HG03575 (cell line): Measurements from ENCODE around the gene ZNF195.
A peak's percentile ranks its signal among the peaks of the same experiment; 100 is the strongest.
"Not testable (repeated sequence)": the region's sequence is repeated elsewhere in the genome, so short reads cannot be mapped to it uniquely, and the experiment has no call there.

Experiments
- ATAC-seq: cut with Tn5 transposase; IDR thresholded peaks from one replicate; pipeline ENCODE4 v1.9.1; 2021; ENCODE audit not compliant: unreplicated experiment, insufficient number of reproducible peaks, low FRiP score; ENCODE audit errors: extremely low read depth

The ZNF195 gene

DNA sequence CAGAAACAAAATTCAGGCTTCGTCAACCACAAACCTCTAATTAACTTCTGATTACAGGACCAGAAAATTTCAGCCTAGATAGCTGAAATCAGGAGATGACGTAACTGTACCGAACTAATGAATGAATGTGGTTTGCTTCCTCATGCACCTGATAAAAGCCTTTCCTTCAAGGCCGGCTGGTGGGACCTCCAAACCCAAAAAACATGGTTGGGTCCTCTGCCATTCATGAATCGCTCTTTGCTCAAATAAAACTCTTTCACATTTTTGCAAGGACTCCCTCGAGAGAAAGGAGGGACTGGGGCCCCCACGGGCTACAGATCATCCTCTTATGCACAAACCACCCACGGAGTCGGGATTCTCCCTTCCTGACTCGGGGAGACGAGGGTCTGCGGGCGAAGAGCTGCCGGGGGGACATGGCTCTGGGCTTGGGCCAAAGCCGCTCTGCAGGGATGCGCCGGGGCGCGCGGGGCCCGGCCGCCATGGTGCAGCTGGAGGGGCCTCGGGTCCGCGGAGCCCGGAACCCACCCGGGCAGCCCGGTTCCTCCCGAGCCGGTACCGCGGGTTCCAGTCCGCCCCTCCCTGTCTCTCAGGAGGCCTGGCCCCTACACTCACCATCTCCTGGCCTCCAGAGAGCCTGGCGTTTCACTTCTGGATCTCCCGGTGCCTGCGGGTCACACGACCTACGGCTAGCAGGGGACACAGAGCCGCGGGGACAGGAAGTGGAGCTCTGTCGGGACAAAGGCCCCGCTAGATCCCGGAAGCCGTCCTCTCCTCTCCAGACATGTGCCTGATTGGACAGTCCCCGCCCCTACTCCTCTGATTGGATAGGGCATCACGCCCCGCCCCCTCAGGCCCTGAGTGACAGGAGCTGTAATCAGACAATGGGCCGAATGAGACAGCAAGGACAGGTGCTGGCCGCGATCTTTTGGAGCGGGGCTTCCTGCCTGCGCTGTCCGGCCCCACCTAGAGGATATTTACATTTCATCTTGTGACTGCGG lies at the start of gene ZNF195:
ZNF195 (minus strand) TSS at position 721 of the 998 bp plus-strand sequence; CDS start at position 615, 106 bp downstream.
- ATAC-seq = peak; percentile 95

DNA sequence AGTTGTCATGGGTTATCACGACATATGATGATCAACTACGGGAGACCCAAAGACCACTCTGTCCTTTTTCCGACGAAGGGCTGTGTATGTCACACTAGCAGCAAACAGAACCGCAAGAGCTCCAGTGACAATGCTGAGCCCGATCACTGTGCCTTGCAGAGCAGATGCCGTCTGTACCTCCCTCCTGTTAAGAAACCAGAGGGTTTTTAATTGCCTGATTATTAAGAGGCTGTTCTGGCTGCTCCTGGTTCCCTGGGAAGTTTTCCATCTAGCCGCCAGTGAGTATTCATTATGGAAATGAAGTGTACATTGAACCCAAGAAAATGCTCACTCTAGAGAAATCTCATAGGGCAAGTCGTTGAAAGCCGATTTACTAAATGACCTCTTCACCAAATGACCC lies 49.1 kb upstream of the ZNF195 start:
- not testable (repeated sequence) for ATAC-seq

- ATAC-seq = not testable (repeated sequence)
Measured at GRCh38 chr11:3426541-3426940, 47.6 kb upstream of the ZNF195 start.

GRCh38 chr11:3423928-3424327 lies 45.0 kb upstream of the ZNF195 start:
- ATAC-seq = not testable (repeated sequence)

DNA sequence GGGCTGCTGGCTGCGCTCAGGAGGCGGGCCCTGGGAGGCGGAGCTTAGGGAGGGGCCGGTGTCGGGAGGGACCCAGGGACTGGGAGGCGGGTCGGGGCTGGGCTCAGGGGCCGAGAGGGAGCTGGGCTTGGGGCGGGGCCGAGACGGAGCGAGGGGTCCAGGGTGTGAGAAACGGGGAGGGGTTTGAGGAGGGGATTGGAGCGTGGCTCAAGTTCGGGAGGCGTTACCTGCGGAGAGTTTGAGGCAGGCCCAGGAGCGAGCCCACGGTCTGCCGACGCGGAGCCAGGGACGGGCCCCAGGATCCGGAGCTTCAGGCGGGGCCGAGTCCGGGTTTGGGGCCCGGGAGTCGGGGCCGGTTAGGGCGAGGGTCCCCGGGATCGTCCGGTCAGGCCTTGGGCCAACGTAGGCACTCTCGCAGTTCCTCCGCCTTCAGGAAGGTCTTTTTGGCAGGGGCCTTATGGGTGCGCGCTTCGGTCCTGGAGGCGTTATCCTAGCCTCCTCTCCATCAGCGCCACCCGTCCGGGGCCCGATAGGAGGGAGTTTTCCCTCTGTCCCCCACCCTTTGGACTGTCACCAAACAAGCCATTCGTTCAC lies 44.3 kb upstream of the ZNF195 start:
- not testable (repeated sequence) for ATAC-seq

GRCh38 chr11:3422380-3423137 lies 43.6 kb upstream of the ZNF195 start:
- ATAC-seq = not testable (repeated sequence)

- ATAC-seq = not testable (repeated sequence)
Measured at GRCh38 chr11:3421608-3422379, 42.8 kb upstream of the ZNF195 start.

DNA sequence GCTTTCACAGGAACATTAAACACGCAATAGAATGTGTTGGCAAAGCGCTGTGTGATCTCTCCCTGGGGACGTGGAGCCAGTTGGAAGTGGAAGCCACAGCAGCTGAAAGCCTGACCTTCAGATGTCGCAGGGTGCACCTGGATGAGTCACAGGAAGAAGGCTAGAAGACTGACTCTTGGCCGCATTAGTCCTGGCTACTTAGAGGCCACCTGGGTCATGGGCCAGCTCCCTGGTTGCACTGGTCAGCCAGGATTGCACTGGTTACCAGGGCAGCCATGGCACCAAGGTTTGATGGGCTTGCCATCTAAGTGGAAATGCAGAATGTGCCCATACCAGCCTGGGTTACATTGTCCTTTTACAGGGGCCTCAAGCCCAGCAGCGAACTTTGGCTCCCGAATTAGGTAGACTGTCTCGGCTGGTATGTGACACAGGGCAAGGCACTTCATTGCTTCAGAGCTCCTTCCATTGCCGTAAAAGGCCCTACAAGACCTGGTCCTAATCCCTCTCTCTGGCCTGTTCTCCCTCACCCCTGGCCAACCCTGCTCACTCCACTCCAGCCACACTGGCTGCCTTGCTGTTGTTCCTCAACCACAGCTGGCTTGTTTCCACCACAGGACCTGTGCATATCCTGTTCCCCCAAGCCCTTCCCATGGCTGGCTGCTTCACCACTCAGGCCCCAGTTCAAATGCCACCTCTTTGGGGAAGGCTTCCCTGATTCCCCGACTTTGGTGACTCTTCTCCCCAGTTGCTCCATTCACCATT lies 41.5 kb upstream of the ZNF195 start:
- ATAC-seq = not testable (repeated sequence)

- ATAC-seq = not testable (repeated sequence)
Measured at GRCh38 chr11:3419496-3419895, 40.5 kb upstream of the ZNF195 start.

GRCh38 chr11:3417047-3417446 lies 38.1 kb upstream of the ZNF195 start:
- ATAC-seq = not testable (repeated sequence)

DNA sequence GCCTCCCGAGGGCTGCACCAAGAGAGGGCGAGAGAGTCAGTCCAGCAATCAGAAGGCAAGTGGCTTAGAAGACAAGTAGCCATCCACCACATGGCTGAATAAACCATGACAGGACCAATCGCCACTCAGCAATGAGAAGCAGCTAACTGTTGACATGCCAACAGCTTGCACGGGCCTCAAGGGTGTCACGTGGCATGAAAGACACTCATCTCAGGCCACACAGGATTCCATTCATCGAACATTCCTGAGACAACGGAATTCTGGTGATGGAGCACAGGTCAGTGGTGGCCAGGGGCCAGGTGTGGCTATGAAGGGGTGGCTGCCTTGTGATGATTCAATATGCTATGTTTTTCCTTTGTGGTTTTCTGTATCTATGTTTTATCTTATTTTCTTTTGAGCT lies 36.4 kb upstream of the ZNF195 start:
- not testable (repeated sequence) for ATAC-seq

DNA sequence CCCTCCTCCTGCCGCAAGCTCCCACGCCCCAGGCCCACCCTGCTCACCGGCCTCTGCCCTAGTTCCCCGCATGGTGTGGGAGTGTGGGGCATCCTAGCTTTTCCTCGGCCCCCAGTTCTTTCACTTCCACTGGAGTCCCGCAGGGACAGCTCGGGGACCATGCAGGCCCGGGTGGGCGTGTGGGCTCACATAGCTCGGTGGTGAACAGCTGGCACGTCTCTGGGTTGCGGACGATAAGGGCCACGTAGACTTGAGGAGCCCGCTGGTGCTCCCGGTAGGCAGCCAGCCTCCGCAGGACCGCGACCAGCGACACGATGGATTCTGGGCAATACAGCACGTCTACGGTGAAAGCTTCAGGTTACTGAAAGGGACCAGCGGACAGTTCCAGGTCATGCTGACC lies 34.7 kb upstream of the ZNF195 start:
- ATAC-seq = not testable (repeated sequence)

- no peak for ATAC-seq
Measured at GRCh38 chr11:3412837-3413236, 33.9 kb upstream of the ZNF195 start.

DNA sequence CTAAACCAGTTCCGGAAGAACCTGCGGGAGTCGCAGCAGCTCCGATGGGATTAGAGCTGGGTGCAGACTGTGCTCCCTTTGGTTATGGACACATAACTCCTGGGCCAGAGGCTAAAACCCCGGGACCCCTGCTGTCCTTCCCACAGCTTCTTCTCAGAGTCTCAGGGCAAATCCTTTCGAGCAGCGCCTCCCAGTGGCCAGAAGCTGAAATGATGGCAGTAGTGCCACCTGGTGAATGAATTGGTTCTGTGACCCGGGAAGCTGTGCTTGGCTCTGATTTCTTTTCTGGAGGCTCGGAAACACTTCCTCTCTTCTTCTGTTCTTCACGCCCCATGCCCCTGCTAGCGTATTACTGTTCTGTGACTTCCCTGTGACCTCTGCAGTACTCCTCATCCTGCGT lies 29.8 kb upstream of the ZNF195 start:
- ATAC-seq = not testable (repeated sequence)

- ATAC-seq = not testable (repeated sequence)
Measured at GRCh38 chr11:3408058-3408605, 29.2 kb upstream of the ZNF195 start.

GRCh38 chr11:3406937-3407336 lies 28.0 kb upstream of the ZNF195 start:
- ATAC-seq = not testable (repeated sequence)

GRCh38 chr11:3406223-3406875 lies 27.4 kb upstream of the ZNF195 start:
- ATAC-seq = not testable (repeated sequence)
